ENCODE results near the gene GLRA1.
"Not testable (repeated sequence)": the region's sequence is repeated elsewhere in the genome, so short reads cannot be mapped to it uniquely, and the experiment has no call there.

GLRA1 gene

DNA sequence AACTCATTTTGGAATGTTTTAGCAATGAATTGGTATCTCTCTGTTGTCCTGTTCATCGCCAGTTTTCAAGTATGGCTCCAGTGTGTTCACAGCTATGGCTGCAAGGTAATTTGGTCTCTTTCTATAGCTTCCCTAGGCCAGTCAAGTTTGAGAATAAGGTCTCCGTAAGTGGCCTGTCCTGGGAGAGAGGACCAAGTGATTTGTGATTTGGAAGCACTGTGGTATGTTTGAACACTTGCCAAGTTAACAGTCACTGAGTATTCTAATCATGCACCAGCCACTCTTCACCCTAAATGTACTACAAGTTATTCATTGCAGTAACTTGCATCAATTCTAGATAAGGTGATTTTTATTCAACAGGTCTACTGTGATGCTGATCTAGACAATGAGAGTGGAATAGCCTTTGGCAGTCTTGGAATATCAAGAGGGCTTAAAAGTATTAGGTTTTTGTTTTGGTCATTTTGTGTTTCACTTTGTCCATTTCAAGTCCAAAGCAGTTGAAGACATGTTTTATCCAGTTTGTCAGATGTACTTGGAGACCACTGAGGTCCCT, 111.8 kb downstream of the GLRA1 start:
- no peak for DNase-seq (ENCODE audit: low spot score)

DNA sequence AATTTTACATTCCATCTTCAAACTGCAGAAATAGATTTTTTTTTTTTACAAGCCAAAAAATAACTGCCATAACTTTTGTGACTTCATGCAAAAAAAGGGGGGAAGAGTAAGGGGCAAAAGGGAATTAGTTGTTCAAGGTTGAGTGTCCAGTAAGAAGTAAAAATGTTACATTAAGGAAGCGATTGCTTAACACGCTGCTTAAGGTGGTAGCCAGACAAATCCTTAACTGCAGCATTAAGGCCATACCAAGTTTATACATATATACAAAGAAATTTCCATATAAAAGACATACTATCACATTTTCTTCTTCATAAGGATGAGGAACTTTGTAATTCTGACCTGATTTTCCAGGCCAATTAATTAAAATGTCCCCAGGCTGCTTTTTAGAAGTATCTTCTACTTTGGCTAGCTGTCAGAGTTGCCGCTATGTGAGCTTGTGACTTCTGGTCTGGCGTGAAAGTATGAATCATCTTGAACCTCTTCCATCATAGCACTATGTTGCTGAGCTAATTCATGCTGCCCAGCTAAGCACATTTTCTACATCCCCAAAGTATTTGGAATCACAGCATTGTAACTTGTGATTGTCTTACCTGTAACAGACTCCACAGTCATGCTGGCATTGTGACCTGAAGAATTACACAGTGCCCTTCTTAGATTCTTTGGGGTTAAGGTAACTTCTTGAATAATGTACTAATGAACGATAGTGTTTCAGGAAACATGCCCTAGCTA, 112.9 kb downstream of the GLRA1 start:
- no peak for DNase-seq (ENCODE audit: low spot score)

DNA sequence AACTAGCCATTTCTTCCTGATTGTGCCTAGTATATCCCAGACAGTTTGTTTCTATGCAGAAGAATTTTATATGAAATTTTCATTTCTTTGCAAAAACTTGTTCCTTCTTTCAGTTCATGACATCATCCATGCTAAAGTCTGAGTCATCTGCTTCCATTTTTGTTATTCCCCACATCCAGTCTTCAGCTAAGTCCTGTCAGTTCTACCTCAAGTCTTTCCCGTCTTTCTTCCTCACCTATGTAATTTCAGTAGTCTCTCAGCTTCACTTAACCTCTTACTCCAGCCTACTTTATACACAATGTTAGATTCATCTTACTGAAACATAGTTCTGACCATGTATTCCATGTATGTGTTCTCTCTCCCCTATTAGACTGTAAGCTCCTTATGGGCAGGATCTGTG, 113.8 kb downstream of the GLRA1 start:
- DNase-seq (ENCODE audit: low spot score) = no peak

DNA sequence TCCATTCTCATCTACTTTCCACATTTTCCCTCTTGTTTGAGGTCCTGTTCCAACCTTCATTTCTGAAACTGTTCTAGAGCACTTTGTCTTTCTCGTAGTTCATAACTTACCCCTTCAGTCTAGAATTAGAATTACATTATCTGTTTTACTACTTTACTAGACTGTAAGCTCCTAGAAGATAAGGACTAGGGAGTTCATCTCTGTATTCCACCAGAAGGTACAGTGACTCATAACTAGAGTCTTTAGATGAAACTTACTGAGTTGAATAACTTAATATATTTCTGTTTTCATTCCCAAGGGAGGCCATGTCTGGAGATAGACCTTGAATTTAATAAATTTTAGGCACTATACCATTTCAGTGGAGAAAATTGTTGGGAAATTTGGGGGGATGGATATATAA, 114.2 kb downstream of the GLRA1 start:
- DNase-seq (ENCODE audit: low spot score) = no peak

DNA sequence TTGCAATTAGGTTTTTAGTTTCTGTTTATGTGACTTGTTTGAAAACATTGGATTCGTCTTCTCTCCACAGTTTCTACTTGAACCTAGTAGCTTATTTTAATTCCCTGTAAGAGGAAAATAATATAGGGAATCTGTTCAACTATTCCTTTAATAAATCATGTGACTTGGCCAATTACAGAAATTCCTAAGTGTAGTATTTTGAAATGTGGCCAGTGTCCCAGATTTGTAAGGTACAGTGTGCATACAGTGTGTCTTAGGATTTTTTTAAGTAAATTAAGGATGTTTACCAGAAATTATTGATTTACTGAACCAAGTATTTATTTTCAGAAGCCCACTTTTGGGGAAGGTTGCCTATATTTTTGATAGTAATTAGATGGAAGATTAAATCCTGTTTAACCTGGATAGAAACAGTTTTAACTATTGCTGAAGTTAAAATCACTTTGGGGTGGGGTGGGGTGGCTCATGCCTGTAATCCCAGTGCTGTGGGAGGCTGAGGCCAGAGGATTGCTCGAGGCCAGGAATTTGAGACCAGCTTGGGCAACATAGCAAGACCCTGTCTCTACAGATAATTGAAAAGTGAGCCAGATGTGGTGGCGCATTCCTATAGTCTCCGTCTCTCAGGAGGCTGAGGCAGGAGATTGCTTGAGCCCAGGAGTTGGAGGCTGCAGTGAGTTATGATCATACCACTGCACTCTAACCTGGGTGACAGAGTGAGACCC, 116.0 kb downstream of the GLRA1 start:
- no peak for DNase-seq (ENCODE audit: low spot score)

DNA sequence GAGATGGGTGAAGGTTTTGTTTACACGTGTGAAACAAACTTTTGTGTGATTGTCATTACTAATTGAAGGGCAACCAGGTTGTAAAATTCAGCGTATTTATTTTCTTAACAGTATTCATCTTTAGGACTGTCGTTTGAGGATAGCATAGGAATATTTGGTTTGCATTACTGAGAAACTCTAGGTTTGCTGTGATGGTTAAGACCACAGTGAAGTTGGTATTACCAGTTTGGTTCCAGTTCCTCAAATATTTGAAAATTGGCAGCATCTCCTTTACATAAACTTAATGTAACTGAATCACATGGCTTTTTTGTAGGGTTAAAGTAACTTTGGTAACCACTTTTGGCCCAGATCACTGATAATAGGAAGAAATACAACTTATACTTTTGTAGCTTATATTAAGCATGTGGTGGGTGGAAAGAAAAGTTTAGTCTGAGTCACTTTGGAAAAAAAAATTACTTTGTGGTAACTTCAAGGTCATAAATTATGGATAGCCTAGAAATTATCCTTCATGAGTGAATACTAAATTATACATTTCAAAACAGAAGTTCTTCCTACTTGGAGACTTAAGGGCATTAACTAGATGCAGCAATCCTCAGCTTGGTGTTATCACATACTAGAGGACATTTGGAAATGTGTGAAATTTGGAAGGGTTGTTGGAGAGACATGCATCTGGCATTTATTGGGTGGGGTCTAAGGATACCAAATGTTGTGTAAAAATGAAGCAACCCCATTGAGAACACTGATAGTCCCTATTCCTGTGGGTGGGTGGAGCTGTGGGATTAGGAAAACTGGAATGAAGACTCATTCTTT, 119.0 kb downstream of the GLRA1 start:
- DNase-seq (ENCODE audit: low spot score) = no peak

DNA sequence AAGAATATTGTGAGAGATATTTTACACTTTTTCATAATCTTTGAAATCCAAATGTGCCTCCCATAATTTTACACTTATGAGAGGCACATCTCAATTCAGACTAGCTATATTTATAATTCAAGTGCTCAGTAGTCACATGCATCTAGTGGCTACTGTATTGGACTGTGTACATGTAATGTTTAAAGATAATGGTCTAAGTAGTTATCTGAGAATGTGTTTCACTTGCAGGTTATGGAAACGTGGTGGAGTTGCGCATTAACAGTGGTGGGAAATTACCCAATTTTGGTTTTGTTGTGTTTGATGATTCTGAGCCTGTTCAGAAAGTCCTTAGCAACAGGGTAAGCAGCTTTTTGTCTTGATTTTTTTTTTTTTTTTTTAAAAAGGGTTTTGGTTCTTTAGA, 124.1 kb downstream of the GLRA1 start:
- DNase-seq (ENCODE audit: low spot score) = no peak

DNA sequence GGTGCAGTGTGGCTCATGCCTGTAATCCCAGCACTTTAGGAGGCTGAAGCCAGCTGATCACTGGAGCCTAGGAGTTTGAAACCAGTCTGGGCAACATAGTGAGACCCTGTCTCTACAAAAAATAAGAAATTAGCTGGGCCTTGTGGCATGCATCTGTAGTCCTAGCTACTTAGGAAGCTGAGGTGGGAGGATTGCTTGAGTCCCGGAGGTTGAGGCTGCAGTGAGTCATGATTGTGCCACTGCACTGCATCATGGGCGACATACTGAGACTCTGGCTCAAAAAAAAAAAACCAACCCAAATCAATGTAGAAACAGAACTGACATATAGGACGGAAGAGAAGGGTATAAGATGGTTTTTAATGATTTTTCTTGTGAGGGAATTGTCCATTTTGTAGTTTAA, 125.2 kb downstream of the GLRA1 start:
- no peak for DNase-seq (ENCODE audit: low spot score)

DNA sequence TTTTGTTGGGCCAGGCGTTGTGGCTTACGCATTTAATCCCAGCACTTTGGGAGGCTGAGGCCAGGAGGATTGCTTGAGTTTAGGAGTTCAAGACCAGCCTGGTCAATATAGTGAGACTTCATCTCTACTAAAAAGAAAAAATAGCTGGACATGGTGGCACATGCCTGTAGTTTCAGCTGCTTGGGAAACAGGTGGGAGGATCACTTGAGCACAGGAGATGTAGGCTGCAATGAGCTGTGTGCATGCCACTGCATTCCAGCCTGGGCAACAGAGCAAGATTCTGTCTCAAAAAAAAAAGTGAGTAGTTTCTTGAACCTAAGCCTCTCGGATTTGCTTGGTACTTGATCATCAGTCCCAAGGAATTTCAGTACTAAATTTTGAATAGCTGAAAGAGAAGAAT, 126.0 kb downstream of the GLRA1 start:
- DNase-seq (ENCODE audit: low spot score) = no peak

DNA sequence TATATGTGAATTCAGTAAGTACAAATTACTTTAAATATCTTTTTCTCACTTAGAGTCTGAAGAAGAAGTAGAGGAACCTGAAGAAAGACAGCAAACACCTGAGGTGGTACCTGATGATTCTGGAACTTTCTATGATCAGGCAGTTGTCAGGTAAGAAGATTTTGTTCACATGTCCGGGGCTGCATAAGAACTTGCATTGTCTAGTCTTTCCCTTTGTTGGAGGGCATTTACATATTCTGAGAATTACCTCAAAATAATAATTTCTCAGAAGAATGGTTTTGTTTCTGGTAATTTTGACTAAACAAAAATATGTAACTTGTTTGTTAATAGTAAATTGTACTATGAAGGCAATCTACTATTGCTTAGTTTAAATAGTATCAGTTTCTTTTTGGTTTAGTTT, 129.2 kb downstream of the GLRA1 start:
- no peak for DNase-seq (ENCODE audit: low spot score)

DNA sequence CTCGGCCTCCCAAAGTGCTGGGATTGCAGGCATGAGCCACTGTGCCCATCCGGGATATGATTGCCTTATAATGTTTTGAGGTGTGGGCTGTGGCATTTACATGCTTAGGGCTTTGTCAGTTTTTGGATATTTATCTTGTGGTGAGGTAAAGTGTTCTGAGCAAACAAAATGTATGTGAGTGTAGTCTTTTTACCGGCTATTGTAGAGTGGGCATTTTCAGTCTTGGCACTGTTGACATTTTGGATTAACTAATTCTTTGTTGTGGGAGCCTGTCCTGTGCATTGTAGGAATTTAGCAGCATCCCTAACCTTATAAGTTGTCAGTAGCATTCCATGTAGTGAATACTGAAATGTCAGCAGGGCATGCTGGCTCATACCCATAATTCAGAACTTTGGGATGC, 131.3 kb downstream of the GLRA1 start:
- no peak for DNase-seq (ENCODE audit: low spot score)

DNA sequence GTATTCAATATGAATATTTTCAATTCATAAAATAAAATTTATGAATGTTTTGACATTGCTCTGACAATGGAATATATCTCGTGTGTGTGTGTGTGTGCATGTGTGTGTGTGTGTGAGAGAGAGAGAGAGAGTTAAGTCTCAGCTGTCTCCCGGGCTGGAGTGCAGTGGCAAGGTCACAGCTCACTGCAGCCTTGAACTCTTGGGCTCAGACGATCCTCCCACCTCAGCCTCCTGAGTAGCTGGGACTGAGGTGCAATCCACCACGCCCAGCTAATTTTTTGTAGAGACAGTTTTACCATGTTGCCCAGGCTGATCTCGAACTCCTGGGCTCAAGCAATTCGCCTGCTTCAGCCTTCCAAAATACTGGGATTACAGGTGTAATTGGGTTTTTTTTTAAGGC, 136.8 kb downstream of the GLRA1 start:
- DNase-seq (ENCODE audit: low spot score) = no peak

DNA sequence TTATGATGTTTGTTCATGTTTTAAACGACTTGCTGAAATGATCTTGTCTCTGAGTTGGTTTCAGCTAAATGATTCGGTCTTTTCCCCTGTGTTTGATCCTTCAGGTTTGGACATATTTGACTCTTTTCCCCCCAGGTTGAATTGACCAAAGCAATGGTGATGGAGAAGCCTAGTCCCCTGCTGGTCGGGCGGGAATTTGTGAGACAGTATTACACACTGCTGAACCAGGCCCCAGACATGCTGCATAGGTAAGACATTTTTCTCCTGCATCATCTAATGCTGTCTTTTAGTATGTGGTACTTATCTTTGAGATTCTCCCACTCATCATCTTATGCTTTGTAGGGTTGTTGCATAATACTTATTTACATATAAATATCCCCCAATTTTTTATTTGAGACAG, 138.2 kb downstream of the GLRA1 start:
- no peak for DNase-seq (ENCODE audit: low spot score)

DNA sequence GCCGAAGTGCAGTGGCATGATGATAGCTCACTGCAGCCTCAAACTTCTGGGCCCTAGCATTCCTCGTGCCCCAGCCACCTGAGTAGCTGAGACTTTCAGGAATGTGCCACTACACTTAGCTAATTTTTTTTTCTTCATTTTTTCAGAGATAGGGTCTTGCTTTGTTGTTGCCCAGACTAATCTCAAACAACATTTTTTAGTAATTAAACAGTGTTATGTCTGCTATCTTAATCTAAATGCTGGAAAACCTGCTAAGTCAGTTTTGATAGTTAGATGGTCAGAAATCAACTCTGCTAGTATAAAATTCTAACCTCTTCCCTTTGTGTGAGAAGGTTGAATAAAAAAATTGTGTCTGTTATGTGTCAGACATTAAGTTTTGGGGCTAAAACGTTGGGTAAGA, 140.5 kb downstream of the GLRA1 start:
- no peak for DNase-seq (ENCODE audit: low spot score)

DNA sequence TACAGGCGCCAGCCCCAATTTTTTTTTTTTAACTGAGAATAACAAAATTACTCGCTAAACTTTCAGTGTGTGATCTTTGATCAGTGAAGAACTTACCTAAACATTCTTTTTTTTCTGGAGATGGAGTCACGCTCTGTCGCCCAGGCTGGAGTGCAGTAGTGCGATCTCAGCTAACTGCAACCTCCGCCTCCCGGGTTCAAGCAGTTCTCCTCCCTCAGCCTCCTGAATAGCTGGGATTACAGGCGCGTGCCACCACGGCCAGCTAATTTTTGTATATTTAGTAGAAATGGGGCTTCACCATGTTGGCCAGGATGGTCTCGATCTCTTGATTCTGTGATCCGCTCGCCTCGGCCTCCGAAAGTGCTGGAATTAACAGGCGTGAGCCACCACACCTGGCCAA, 141.0 kb downstream of the GLRA1 start:
- not testable (repeated sequence) for DNase-seq (ENCODE audit: low spot score)

DNA sequence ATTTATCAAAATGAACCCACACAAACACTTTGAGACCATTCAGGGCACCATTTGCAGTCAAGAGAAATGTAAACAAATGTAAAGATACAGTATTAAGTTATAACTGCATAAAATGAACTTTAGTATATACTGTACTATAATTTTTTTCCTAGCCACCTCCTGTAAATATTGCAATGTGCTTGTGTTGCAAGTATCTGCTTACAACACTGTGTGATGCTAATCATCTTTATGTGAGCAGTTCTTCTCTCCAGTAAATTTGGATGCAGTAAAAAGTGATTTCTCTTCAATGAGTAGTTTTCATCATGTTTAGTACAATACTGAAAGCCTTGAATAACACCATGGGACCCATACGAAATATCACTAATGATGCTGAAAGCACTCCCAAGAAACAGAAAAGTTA, 143.4 kb downstream of the GLRA1 start:
- no peak for DNase-seq (ENCODE audit: low spot score)

DNA sequence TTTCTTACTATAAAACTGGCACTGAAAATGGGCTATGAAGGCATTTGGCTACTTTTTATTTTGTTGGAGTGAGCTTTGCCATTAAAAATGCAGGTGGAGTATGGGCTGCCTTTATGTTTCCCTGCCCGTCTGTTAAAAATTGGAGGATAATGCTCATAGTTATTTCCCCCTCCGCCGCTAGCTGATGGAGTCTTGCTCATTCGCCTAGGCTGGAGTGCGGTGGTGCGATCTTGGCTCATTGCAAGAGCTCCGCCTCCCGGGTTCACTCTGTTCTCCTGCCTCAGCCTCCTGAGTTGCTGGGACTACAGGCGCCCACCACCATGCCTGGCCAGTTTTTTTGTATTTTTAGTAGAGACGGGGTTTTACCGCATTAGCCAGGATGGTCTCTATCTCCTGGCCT, 144.3 kb downstream of the GLRA1 start:
- DNase-seq (ENCODE audit: low spot score) = no peak

DNA sequence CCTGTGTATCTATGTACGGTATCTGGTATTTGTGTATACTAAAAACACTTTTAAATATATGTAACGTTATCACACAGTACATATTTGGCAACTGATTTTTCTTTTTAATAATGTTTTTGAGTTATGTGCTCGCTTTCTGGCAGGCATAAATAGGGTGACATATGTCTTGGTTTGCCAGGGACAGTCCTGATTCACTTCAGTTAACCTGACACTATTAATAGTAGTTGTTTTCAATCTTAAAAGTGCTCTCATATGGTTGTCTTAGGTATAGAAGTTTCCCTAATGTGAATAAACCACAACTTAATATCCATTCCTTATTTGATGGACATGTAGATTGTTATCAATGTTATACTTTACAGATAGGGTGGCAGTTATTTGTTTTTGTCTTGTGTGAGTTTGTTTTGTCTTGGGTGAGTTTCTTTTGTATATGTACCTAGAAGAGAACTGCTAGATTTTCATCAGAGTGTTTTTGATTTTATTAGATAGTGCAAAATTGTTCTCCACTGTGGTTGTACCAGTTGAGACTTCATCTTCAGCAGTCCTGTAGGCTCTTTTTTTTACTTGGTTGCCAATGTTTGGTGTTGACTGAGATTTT, 145.0 kb downstream of the GLRA1 start:
- DNase-seq (ENCODE audit: low spot score) = no peak

DNA sequence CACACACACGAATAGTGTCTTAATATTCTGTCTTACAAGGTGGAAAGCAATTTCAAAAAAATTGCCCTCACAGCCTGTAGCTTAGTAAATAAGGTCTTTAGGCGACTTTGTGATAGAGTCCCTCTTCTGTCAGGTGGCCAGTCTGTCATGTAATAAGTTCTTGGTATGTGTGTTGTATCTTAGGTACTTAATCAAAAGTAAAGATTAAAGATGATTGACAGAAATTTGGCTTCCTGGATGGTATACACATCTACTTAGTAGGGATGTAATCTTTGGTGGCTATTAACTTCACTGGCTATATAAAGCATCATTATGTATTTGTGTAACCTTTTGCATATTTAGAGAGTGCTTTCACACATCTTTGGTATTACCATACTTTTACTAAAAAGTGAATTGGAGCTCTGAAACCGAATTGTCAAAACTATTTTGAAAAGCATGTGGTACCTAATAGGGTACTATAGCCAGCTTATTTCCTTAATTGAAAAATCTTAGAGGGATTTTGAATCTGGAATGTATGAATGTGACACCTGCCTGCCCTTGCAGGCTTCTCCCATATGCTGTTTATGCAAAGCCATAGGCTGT, 149.5 kb downstream of the GLRA1 start:
- no peak for DNase-seq (ENCODE audit: low spot score)

DNA sequence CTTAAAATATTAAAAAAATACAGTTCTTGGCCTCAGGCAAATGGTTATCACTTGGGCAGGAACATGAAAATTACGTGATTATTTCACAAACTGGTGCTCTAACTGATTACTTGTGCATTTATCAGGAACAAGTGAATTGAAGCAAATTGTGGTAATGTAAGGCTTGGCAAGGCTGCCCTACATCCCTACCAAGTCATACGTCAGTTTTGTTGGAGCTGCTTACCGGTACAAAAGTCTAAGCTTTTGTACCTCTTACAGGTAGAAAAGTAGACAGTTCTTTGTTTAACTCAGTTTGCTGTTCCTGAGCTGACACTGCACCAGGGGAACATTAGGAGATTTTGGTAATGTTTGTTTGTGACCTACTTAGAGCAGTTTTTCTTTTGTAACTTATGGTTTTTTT, 150.7 kb downstream of the GLRA1 start:
- no peak for DNase-seq (ENCODE audit: low spot score)

DNA sequence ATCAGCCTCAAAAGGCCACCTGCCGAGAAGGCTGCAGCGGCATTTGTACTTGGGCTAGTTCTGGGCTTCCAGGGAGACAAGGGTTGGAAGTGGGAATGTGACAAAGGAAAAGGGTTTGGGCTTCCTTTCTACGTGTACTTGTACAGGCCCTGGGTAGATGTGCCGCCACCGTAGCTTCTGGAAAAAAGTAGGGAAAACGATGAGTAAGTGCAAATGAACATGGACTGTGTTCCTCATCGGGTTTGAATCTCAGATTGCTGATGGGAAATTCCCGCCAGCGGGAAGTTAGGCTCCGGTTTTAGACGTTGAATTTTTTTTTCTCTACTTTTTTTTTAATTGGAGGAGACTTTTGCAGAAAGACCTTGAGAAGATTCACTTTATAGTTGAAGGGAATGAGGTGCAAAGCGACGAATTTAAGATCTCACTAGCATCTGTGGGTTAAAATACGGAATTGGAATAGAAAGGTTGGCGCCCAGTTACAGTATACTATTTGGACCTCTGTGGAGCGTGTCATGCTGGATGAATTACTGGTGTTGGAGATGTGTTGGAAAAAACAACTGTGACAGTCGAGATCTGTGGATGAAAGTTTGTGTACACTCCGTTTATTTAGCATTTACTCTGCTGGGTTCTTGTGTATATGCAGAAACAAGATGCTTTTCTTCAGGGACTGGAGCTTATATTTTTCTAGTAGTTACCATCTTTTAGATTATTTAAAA, 151.6 kb downstream of the GLRA1 start:
- no peak for DNase-seq (ENCODE audit: low spot score)
